Right lung (tissue), 5 donors: Measurements from ENCODE around the gene DACH1. TPM values are rescaled to one million over a fixed set of nuclear protein-coding genes. Genes with fewer than 3 reads are reported as not detected.

Experiments
- DNase-seq, 2 donors: peaks; one replicate each; pipeline ENCODE4 v3.0.0-alpha.2; 2013
- polyA plus RNA-seq, 5 donors: library from polyadenylated mRNA; unstranded; fragments of 120-200 nt; gene quantifications; one replicate each; pipeline versions ENCODE4 v1.2.1 to v1.2.3, GENCODE V29; 2013; ENCODE audit warnings: inconsistent platforms in 1 of 5, low replicate concordance in 1 of 5; ENCODE audit not compliant: insufficient read length in 5 of 5, insufficient read depth in 1 of 5

DACH1 gene
- polyA plus RNA-seq, 5 donors: 34.1 to 47.1 (median 38.4) TPM

DNA sequence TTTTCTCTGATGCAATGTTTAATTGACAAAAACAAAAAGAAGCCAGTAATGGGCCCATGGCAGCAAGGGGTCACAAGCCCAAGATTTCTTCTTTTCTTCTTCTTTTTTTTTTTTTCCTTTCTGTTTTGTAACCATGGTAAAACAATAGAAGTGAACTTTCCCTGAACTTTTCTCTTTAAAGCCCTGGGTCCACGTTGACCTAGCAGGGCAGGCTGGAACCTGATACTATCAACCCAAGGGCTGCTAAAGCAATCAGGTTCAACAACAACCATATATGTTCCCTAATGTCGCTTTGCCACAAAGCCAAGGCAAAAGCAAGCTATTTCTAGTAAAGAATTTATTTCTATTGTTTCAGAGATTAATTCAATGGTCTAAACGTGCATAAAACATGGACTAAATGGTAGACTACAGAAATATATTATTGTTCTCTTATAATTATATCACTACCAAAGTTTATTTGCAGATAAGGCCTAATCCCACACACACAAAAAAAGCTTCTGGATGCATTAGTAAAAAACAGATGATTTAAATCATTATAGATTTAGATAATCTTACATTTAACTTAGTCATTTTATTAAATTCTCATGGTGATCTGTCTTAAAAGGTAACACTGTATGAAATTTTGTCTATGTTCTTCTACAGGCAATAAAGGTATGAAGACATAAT lies 153.9 kb downstream of the DACH1 start:
- peak; percentile 31 to 36 for DNase-seq

DNA sequence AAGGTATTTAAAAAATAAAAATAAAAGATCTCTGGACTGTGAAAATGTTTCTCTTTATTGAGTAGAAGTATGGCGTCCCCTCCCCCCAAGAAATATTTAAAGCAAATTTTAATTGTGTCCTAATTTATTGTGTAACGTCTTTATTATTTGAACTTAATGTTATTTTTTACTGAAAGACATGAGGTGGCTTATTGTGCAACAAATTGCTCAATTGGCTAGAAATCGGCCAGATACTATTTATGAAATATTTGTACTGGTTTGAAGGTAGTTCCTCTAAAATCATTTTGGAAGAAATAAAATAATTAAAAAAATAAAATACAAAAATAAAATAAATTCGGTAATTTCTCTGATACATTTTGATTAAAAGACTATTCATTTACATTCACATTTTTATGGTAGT lies 162.3 kb downstream of the DACH1 start:
- DNase-seq: no peak

DNA sequence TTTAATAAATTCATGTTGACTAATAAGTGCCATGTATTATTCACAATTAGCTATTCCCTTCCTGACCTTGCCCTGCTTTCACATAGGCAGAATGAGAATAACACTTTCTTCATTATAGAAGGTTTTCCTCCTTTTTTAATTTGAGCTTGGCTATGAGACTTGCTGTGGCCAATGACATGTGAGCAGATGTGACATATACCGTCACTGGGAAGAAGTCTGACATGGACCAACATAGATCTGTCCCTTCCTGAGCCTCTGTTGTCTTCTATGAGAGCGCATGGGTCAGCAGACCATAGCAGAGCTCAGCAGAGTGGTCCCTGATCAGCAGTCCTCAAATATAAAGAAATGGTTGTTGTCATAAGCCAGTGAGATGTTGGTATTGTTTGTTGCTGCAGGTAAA lies 163.9 kb downstream of the DACH1 start:
- no peak for DNase-seq

DNA sequence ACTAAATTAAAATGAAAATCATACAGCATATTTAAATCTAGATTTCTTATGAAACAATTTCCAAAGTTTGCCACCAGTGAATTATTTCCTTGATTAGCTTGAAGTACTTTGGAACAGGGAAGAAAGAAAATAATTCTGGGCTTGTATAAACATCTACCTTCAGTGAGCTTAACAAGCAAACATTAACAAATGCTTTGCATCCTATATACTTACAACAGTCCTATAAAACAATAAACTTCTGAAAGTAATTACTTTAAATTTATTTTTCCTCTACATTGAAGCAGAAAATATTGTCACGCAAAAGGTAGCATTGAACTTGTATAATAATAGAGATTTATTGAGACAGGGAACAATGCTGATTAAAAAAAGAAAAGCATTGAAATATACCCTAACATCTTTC lies 164.8 kb downstream of the DACH1 start:
- no peak for DNase-seq

DNA sequence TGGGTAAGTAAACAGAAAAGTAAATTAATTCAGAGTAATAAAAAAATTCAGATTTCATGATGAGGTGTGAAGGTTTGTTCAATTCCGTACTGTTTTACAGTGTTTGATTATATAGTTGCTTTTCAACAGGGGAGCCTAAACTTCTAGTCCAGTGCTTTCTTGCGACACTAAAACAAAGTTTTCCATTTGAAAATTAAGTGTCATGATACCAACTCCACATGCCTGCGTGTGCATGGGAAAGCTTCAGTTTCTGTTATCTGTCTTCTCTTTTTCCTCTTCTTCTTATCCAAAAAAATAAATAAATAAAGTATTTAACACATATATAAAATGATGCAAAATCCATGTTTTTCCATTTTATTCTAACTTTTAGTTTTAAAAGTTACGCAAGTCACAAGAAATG lies 165.3 kb downstream of the DACH1 start:
- peak; percentile 64 to 78 for DNase-seq

DNA sequence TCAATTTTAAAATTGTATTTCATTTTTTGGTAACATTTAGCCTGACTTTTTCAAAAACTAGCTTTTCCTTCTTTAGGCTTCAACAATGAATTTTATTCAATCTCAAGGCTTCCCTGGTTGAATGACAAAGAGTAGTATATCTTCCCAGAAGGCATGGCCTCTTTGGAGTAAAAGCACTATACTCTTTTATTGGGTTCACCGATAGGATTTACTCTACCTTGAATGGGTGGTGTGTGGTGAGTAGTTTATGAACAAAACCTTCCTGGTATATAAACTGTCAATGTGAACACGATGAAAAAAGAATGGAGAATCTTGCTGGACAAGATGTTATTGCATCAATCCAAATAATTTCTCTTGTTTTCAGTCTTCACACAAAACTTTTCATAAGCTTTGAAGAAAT lies 167.7 kb downstream of the DACH1 start:
- DNase-seq: no peak

DNA sequence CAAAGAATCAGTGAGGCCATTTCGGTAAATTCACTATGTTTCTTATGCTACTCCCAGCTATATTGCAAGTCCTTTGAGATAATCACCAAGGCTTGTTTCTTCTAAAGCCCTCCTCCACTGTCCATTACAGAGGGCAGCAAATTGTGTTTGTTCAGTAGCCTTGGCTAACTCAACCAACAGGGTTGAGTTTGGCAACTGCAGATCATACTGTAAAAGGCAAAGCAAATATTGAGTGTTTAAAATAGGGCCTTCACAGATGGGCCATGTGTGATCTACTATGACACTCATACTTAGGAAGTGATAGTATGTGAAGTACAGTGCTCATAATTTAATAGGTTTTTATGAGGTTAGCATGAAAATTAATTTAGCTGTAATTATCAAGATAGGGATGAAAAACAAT lies 171.3 kb downstream of the DACH1 start:
- DNase-seq: no peak

DNA sequence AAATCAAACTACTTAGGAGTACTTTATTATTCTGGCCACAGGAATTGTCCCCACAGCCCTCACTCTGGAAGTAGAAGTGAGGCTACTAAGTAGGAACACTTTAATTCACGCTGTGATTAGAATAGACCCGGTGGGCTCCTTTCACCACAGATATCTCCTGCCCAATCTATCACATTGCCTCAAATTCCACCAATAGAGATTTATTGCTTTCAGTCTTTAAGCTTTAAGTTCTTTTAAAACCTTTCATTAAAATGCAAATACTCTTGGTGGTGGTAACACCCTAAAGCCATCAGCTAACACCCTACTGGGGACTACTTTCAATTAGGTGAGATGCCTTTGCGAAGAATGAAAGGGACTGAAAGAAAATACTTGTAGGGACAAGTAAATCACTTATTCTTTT lies 181.9 kb downstream of the DACH1 start:
- no peak for DNase-seq

DNA sequence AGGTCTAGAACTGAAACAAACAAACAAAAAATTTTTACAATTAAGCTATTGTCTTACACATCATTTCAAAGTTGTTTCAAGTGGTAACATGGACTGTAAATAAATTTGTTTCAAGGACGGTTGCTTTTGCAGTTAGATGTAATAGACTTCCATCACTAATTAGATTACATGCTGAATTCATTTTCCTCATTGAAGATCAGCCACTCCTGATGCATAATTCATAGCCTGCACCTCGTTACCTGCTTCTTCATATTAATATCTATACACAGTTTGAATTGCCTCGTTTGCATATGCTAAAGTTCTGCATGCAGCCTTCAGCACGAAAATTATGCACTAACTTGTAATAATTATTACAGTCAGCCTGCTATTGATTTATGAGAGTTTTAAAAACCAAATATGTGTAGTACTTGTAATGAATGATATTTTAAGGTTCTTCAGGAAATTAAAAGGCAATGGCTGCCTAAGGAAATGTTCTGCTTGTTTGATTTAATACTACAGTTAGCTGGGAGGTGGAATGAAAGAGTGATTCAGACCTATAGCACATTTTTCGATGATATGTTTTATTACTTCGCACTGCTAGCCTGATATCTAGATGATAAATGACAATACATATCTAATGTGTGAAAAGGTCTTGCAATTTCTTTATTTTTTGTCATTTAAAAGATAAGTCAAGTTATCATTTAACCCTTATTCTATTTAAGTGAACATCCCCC lies 184.9 kb downstream of the DACH1 start:
- DNase-seq: no peak

DNA sequence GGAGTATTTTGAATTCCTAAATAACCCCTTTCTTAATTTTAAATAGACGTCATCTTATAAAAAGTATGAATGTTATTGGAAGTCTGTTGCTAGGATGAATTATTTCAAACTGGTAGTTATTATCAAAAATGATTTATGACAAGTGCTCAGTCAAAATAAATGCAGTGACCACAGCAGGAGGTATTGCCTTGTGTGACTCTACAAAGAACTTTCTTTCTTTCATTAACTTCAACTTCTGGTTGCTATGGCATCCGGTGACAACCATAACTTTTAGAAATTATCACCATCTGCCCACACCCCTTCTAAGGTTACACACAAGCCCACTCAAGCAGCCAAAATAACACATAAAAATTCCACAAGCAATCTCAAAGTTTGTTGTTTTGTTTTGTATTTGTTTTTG lies 189.9 kb downstream of the DACH1 start:
- no peak for DNase-seq

DNA sequence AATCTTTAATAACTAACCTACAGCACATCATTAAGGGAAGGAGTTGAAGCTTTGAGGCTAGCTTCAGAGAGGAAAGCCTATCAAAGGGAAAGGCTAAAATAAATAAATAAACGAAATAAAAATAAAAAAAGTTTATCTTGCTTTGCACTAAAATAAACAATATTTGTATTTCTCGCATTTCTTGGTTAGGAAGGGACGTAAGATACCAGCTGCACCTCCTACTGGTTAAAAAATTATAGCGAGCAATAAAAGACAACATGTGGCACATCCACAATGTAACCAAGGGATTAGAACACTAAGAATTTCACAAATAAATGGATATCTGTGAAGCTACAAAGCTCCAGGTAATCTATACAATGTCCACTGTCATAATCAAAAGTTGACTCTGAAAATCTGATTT lies 194.5 kb downstream of the DACH1 start:
- no peak for DNase-seq

DNA sequence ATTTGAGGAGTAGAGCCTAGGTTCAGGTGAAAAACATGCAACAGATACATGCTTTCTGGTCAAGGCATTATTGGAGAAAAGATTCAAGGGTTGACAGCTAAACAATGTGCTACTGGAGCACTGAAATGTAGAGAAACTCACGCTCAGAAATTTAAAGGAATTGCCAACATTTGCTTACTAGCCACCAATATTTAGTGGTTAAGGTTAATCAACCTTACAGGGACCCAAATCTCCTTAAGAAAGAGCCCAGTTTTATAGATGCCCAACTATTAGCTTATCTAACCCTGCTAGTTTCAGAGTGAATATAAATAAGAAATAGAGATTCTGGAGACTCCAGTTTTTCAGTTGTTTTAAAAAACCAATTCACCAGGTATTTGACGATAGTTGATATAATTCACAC lies 203.6 kb downstream of the DACH1 start:
- no peak for DNase-seq

DNA sequence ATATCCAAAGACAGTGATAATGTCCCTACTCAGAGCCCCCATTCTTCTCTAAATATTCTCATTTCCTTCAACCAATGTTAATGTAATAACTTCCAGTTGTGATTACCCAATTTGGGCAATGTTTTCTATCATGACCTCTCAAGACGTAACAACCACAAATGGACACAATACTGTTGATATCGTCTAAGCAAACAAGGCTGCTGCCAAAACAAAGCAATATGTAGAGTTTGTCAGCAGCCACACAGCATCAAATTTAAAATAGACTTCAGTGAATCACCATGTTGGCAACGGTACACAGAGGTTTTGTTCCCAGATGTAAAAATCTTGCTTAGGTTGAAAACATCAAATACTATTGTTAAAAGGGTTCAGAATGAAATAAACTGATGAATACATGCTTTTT lies 205.1 kb downstream of the DACH1 start:
- DNase-seq: no peak

DNA sequence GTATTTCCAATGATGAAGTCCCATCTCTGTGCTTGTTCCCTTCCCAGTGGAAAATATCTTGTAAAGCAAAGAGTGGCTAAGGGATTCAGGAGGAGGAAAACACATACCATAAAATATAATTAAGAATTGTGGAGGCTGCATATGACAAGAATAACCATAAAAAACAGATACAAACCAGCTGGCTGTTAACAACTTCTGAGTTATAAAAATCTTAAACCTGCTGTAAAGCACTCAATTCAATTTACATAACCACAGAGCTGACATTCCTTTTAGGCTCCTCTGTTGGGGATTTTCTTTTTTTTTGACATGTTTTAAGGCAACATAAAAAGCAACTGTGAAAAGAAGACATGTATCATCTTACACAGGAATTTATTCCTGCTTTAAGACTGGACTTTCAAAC lies 207.6 kb downstream of the DACH1 start:
- DNase-seq: no peak

DNA sequence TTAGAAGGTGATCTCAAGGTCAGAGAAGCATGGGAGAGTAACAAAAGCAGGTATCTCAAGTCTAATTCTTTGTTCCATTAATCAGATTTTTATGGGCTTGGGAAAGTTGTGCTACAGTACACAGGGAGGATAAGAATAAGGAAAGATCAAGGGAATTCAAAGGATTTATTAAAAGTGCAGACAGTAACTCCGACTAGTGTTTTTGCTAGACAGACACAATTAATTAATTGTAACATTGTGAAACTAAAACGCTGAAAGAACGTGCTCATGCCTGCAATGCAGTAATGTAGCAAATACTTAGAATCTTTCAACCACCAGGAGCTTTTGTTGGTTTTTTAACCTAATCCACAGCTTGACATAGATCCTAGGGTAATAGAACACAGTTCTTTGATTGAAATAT lies 221.5 kb downstream of the DACH1 start:
- DNase-seq: no peak

DNA sequence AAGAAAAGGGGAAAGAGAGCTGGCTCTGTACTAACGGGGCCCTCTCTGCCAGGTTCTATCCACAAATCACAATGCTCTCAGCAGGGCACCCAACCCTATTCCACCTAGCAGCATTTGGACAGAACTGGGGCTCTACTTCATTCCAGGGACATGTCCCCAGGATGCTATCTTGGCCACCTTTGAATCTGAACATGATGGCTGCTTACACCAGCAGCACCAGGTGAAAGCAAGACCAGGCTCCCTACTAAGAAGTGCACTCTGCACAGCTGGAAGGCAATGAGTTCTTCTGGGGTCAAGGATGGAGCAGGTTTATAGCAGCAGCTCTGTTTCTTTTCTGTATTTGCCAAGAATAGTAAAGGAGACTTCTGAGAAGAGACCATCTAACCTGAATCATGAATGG lies 222.4 kb downstream of the DACH1 start:
- no peak for DNase-seq

DNA sequence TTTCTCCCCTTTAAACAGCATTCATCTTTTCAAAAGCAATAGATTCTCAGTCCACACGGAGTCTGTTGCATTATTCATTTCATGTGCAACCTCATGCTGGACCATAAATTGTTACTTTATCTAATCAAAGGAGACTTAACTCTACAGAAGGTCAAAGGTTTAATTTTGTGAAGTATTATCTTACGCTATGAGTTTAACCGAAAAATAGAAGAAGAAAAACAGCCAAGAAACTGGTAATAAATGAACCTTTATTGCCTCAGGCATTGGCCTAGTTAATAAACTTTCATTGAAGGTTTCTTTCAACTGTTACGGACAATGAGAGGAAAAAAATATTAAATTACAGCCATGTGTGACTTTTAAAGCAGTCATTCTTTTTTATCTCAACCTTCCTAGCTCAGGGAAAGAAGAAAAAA lies 223.6 kb downstream of the DACH1 start:
- no peak for DNase-seq

DNA sequence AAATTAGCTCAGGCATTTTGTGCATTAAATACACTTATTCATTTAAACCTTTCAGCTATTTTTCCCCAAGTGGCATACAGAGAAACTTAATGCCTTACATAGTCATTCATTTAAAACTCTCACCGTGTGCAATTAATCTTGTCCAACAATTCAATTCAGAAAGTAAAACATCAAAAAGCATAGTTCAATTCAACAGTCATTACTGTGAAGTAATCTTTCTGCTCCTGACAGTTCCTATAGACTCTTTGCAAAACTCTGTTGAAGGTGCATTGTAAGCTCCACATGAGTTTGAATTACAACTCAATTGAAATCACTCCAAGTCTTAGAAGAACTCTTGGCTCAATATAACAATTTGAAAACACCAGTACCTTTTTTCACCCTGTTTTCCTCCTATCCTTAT lies 228.3 kb downstream of the DACH1 start:
- no peak for DNase-seq

DNA sequence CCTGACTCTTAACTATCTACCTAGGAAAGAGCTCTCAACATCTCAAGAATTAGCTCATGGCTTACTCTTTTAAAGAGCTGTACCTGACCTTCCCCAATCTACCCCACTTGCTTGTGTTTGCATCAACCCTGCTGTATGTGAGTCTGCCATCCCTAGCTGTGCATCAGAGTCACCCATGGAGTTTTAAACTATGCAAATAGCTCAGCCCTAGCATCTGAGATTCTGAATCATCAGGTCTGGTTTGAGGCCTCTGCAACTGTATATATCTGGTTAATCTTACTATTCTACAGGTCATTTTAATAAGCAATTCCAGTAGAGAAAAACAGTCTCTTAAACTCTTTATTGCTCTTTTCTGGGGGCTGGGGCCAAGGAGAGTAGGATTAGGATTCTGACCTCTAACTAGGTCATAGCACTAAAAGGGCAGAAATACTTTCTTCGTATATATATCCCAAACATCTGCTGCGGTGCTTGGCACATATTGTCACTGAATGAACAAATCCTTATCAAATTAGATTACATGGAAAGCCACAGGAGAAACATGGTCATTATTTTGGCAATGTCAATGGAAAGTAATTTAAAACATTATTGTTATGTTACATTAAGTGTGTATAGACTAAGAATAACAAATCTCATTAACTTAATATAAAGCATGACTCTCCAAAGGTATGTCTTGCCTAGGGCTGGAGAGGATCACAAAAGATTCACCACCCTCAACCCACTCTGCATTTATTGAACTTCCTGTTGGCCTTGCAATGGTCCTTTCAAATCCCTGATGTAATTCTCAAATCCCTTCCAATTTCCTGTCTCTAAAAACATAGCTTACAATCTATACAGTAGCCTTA lies 232.2 kb downstream of the DACH1 start:
- no peak for DNase-seq

DNA sequence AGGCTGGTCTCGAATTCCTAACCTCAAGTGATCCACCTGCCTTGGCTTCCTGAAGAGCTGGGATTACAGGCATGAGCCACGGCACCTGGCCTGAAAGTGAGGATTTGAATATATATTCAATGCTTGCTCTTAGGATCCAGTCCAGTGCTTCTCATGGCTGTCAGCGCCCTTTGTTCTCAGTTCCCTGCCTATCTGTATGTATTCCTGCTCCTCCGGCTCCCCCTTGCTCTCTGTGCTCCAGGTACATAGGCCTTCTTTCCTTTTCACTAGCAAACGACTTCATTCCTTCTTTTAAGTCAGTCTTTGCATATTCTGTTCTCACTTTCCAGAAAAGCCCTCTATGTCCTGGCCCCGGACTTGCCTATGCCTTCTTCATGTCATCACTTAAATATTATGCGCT lies 232.8 kb downstream of the DACH1 start:
- no peak for DNase-seq

DNA sequence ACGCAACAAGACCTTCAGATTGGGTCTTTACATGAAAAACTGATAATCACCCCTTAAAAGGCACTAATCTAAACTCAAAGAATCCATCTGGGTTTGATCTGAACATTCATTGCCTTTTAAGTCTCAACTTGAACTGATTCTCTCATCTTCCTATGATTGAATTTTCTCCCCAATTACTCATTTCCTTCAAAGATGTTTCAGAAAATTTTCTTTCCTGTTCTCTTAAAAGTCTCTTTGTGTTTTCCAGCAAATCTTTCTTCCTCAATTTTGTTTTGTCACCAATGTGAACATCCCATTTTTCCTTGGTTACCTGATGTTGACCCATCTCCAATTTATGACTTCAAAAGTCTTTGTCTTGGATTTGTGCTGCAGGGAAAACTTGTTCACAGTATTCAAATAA lies 234.3 kb downstream of the DACH1 start:
- DNase-seq: no peak

DNA sequence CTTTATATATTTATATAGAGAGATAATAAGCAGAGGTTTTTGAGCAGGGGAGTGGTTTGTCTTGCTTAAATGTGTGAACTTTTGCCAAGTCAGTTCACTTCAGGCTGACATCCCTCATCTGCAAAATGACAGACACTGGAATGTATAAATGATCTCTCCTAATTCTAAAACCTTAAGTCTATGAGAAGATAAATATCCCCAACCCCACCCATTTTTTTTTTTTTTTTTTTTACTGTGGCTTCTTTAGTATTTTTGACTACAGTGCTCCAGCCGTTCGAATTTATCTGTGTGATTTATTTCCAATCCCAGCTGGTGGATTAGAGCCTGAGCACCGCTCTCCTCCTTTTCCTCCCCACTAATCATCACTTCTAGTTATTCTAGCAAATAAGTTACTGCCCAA lies 234.8 kb downstream of the DACH1 start:
- no peak for DNase-seq

DNA sequence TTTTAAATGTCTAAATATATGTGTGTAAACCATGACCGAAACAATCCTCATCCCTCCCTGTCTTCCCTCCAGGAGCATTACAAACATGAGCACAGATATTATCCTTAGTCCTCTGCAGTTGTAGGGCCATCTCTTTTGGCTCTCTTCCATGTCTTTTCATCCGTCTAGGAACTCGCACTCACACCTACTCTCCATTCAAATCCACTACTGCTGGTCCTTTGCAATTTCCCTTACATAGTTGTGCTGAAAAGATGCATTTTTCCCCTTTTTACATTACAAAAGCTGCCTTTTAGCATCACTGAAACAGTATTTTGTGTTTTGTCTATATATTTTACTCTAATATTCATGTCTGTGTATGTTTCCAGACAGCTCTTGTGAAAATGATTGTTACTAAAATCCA lies 237.8 kb downstream of the DACH1 start:
- DNase-seq: no peak
